GM23248 (cell line): Measurements from ENCODE around the gene PHLDB3.

Source experiments
- EZH2 ChIP-seq: fragments of 200-600 bp; sonication (generic); IDR thresholded peaks from 2 replicates; pipeline ENCODE4 v1.6.1; 2018; ENCODE audit warnings: antibody characterized with exemption, mild to moderate bottlenecking; ENCODE audit not compliant: insufficient read depth, poor library complexity, severe bottlenecking
- EZH2phosphoT487 ChIP-seq: fragments of 200-600 bp; sonication (generic); IDR thresholded peaks from 2 replicates; pipeline ENCODE4 v1.6.1; 2018; ENCODE audit warnings: antibody characterized with exemption, moderate library complexity, mild to moderate bottlenecking, low read depth; ENCODE audit not compliant: insufficient read depth

DNA sequence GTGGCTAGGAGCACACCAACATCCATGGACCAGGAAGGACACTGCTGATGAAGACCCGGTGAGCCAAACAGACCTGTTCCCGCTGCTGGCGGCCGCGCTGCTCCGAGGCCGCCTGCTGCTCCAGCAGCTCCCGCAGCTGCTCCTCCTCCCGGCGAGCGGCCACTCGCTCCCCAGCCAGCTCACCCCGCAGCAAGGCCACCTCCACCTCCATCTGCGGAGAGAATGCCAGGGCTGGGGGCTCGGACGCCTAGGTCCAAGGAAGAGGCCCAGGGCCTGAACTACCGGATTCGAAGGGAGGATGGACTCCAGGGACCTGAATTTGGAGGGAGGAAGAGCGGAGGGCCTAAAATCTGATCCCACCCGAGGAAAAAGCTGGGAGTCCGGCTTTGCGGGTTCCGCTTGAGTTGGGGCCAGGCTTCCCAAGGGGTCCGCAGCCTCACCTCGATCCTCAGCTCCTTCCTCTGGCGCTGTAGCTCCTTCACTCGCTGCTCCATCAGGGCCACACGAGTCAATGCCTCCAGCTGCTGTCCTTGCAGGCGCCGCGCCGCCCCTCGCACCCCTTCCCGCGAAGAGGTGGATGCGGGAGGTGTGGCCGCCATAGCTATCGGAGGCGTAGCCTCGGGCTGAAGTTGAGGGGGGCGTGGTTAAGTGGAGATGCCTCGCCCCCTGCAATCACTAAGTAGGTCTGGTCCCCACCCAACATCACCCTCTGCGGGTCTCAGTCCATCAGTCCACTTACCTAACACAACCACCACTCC is 2.7 kb downstream of the PHLDB3 start:
- TF ChIP-seq EZH2 (no peak), EZH2phosphoT487 (no peak)
